DND-41 (cell line): ENCODE results near the gene MSMB.
A peak's percentile ranks its signal among the peaks of the same experiment; 100 is the strongest.

Source experiments
- ATAC-seq: fragments of 200-7000 bp; cut with Tn5 transposase; 3 replicates; pipeline ENCODE4 v1.9.1; 2021; ENCODE audit warnings: low read depth; ENCODE audit not compliant: insufficient read depth
- DNase-seq: peaks from one replicate; pipeline ENCODE4 v3.0.0-alpha.2; 2020
- H2AFZ ChIP-seq: 2 replicates; pipeline ENCODE4 v1.6.0; 2012; ENCODE audit warnings: low read depth, low read length
- H3K27ac ChIP-seq: 2 replicates; pipeline ENCODE4 v1.5.1; 2012; ENCODE audit warnings: low read length, inconsistent platforms
- H3K27me3 ChIP-seq: fragments of 200-600 bp; sonication (generic); 2 replicates; pipeline ENCODE4 v1.6.0; 2012; ENCODE audit warnings: low read length, mild to moderate bottlenecking, inconsistent platforms; ENCODE audit not compliant: insufficient read depth, poor library complexity
- H3K36me3 ChIP-seq: 2 replicates; pipeline ENCODE4 v1.5.1; 2012; ENCODE audit warnings: low read length, inconsistent platforms; ENCODE audit not compliant: insufficient read depth
- H3K4me1 ChIP-seq: 2 replicates; pipeline ENCODE4 v1.5.1; 2012; ENCODE audit warnings: mild to moderate bottlenecking, low read length; ENCODE audit not compliant: insufficient read depth
- H3K4me2 ChIP-seq: 2 replicates; pipeline ENCODE4 v1.6.0; 2012; ENCODE audit warnings: mild to moderate bottlenecking, moderate library complexity, low read length, inconsistent platforms; ENCODE audit not compliant: insufficient read depth
- H3K4me3 ChIP-seq, 2 experiments: fragments of 200-600 bp in 1 of 2; shearing (Covaris generic) in 1 of 2; 2 replicates each; pipeline ENCODE4 v1.5.1; 2012 to 2016; ENCODE audit warnings: inconsistent platforms in 2 of 2, low read length in 2 of 2, mild to moderate bottlenecking in 2 of 2, low read depth in 1 of 2, moderate library complexity in 1 of 2
- H3K79me2 ChIP-seq: 2 replicates; pipeline ENCODE4 v1.6.0; 2012; ENCODE audit warnings: low read length, inconsistent platforms; ENCODE audit not compliant: insufficient read depth
- H3K9ac ChIP-seq: 2 replicates; pipeline ENCODE4 v1.6.0; 2012; ENCODE audit warnings: low read depth, mild to moderate bottlenecking, inconsistent platforms, low read length, moderate library complexity
- H3K9me3 ChIP-seq: 2 replicates; pipeline ENCODE4 v1.5.1; 2012; ENCODE audit warnings: low read length, moderate library complexity, mild to moderate bottlenecking, inconsistent platforms; ENCODE audit not compliant: insufficient read depth, severe bottlenecking
- H4K20me1 ChIP-seq: 2 replicates; pipeline ENCODE4 v1.6.0; 2012; ENCODE audit warnings: low read length; ENCODE audit not compliant: insufficient read depth
- CTCF ChIP-seq: IDR thresholded peaks from 2 replicates; pipeline ENCODE4 v1.5.1; 2012; ENCODE audit warnings: borderline replicate concordance, low read length, moderate library complexity, mild to moderate bottlenecking; ENCODE audit not compliant: poor library complexity, severe bottlenecking; ENCODE audit errors: extremely low read depth
- EZH2 ChIP-seq: IDR thresholded peaks from 3 replicates; pipeline ENCODE4 v1.6.1; 2012; ENCODE audit warnings: borderline replicate concordance, low read depth, mild to moderate bottlenecking, moderate library complexity, low read length, inconsistent platforms; ENCODE audit not compliant: severe bottlenecking

The MSMB gene

DNA sequence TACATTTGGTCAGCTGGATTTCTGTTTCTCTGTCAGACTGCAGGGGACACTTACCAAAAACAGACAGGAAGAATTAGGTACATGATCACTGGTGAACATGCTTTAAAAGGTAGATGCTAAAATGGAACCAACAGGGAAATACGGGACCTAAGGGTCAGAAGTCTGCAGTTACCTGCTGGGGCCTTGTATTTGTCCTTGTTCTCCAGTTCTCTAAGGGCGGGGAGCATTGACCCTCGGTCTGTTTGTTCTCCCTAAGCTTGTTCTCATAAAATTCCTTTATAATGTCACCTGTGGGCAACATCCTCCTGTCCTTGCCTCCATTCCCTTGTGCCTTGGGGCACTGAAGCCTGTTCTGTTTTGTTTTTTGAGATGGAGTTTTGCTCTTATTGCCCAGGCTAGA, 29.8 kb upstream of the MSMB start:
- no peak for TF ChIP-seq CTCF
- TF ChIP-seq EZH2 = no peak
- ATAC-seq = no peak
- H4K20me1 ChIP-seq = no peaks in the 10 kb centered on the region
- no peak overlapping the region for H3K4me3 ChIP-seq
- H3K27me3 ChIP-seq = no peaks in the 10 kb centered on the region
- peak overlapping the region; percentile 48 for H3K27ac ChIP-seq
- no peaks in the 10 kb centered on the region for H3K79me2 ChIP-seq
- H2AFZ ChIP-seq = no peak overlapping the region
- no peak overlapping the region for H3K4me2 ChIP-seq
- H3K9ac ChIP-seq = no peak overlapping the region
- DNase-seq = no peak
- no peaks in the 10 kb centered on the region for H3K9me3 ChIP-seq
- no peaks in the 10 kb centered on the region for H3K36me3 ChIP-seq
- peaks cover 51% of the 10 kb centered on the region for H3K4me1 ChIP-seq

GRCh38 chr10:46074196-46074946, 28.3 kb upstream of the MSMB start:
- Histone ChIP-seq H3K27ac (no peak overlapping the region), H2AFZ (no peak overlapping the region), H3K27me3 (no peaks in the 10 kb centered on the region), H3K9ac (no peak overlapping the region), H3K79me2 (no peaks in the 10 kb centered on the region), H3K9me3 (no peaks in the 10 kb centered on the region), H3K4me1 (peaks cover 37% of the 10 kb centered on the region), H3K36me3 (no peaks in the 10 kb centered on the region), H3K4me3 (no peak overlapping the region), H3K4me2 (no peak overlapping the region), H4K20me1 (no peaks in the 10 kb centered on the region)
- ATAC-seq = no peak
- no peak for TF ChIP-seq CTCF
- TF ChIP-seq EZH2 = no peak
- DNase-seq = no peak

DNA sequence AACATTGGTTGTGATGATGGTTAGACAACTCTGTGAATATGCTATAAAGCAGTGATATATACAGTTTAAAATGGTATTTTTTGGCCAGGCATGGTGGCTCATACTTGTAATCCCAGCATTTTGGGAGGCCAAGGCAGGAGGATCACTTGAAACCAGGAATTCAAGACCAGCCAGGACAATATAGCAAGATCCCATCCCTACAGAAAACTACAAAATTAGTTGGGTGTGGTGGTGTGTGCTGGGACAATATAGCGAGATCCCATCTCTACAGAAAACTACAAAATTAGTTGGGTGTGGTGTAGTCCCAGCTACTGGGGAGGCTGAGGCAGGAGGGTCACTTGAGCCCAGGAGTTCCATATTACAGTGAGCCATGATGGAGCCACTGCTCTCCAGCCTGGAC, 27.5 kb upstream of the MSMB start:
- Histone ChIP-seq H3K9ac (no peak overlapping the region), H4K20me1 (no peaks in the 10 kb centered on the region), H3K4me1 (peaks cover 29% of the 10 kb centered on the region), H3K36me3 (no peaks in the 10 kb centered on the region), H3K4me2 (no peak overlapping the region), H2AFZ (no peak overlapping the region), H3K4me3 (no peak overlapping the region), H3K27me3 (no peaks in the 10 kb centered on the region), H3K27ac (no peak overlapping the region), H3K9me3 (no peaks in the 10 kb centered on the region), H3K79me2 (no peaks in the 10 kb centered on the region)
- no peak for TF ChIP-seq EZH2
- TF ChIP-seq CTCF = no peak
- DNase-seq = no peak
- no peak for ATAC-seq

DNA sequence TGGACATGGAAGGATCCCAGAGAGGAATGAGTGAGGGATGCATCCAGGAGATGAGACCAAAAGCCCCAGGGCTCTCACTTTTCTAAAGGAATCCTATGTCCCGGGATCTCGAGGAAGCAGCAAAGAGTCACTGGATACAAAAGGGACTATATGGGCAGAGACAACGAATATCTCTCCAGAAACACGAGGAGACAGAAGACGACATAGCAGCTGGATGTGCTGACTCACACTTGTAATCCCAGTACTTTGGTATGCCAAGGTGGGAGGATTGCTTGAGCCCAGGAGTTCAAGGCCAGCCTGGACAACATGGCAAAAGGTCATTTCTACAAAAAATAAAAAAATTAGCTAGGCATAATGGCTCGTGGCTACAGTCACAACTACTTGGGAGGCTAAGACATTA, 24.7 kb upstream of the MSMB start:
- H3K27ac ChIP-seq = no peak overlapping the region
- H3K36me3 ChIP-seq = no peaks in the 10 kb centered on the region
- TF ChIP-seq CTCF (no peak), EZH2 (no peak)
- H3K4me3 ChIP-seq = no peak overlapping the region
- ATAC-seq (no peak), DNase-seq (no peak)
- no peaks in the 10 kb centered on the region for H3K9me3 ChIP-seq
- H3K9ac ChIP-seq = no peak overlapping the region
- H3K79me2 ChIP-seq = no peaks in the 10 kb centered on the region
- no peaks in the 10 kb centered on the region for H4K20me1 ChIP-seq
- peaks cover under 1% of the 10 kb centered on the region; the same call in 1 of the 2 replicates for H3K4me1 ChIP-seq
- H3K27me3 ChIP-seq = no peaks in the 10 kb centered on the region
- no peak overlapping the region for H2AFZ ChIP-seq
- H3K4me2 ChIP-seq = no peak overlapping the region
